Right lobe of liver (tissue), 6 donors: ENCODE data around the gene GATAD2B. TPM values are rescaled to one million over a fixed set of nuclear protein-coding genes. Genes with fewer than 3 reads are reported as not detected.

Source experiments
- ATAC-seq, 4 donors: fragments of 200-7000 bp; cut with Tn5 transposase; one replicate each; pipeline ENCODE4 v1.9.1; 2020; ENCODE audit warnings: mild to moderate bottlenecking in 4 of 4, moderate library complexity in 4 of 4
- DNase-seq, 3 donors: peaks; one replicate each; pipeline ENCODE4 v3.0.0-alpha.2; 2020
- H3K27ac ChIP-seq, 3 donors: fragments of 200-600 bp; one replicate each; pipeline ENCODE4 v1.8.0; 2022
- H3K27me3 ChIP-seq, 2 donors: fragments of 200-600 bp; one replicate each; pipeline ENCODE4 v1.8.0; 2022
- H3K36me3 ChIP-seq, 4 donors: fragments of 200-600 bp; sonication (generic) in 1 of 4; one replicate each; pipeline versions ENCODE4 v1.5.1 to v1.8.0; 2017 to 2022; ENCODE audit warnings: control low read depth in 1 of 4
- H3K4me1 ChIP-seq, 4 donors: fragments of 200-600 bp; sonication (generic) in 1 of 4; one replicate each; pipeline versions ENCODE4 v1.5.1 to v1.8.0; 2017 to 2022; ENCODE audit warnings: control low read depth in 1 of 4
- H3K4me3 ChIP-seq, 3 donors: fragments of 200-600 bp; one replicate each; pipeline ENCODE4 v1.8.0; 2022
- H3K9me3 ChIP-seq, 4 donors: fragments of 200-600 bp; sonication (generic) in 1 of 4; one replicate each; pipeline versions ENCODE4 v1.5.1 to v1.8.0; 2017 to 2022; ENCODE audit warnings: control low read depth in 1 of 4
- POLR2A ChIP-seq: fragments of 450-650 bp; IDR thresholded peaks from one replicate; pipeline ENCODE4 v1.6.1; 2017; ENCODE audit warnings: antibody characterized with exemption, mild to moderate bottlenecking
- WGBS: methylation state at CpG from one replicate; pipeline ENCODE4 v1.1.6; 2018; ENCODE audit warnings: low coverage, low lambda C conversion rate; ENCODE audit not compliant: insufficient coverage; ENCODE audit errors: missing lambda C conversion rate; 5-methylcytosine and 5-hydroxymethylcytosine counted together
- intact Hi-C, 2 donors: fragments of 100-400 bp; cut with DNase I; formaldehyde crosslinking; loops; one replicate each; pipeline versions ENCODE4 v1.11.2 to v1.14.1; 2022
- total RNA-seq, 6 experiments: library from RNA; depleted of rRNA in 2 of 6; stranded (reverse); fragments of >200 nt in 2 of 6; fragmentation: NEBNext Ultra II Directional in 3 of 6; extraction: Animal tissue kit (Norgen Biotek cat#: 25700) in 3 of 6; gene quantifications; one replicate each; pipeline versions ENCODE4 v1.1.0 to v1.2.4, GENCODE V29; 2016 to 2023
- TF ChIP-seq, protein P1 (sequence below), 4 donors: fragments of 200-600 bp in 3 of 4; fragments of 450-650 bp in 1 of 4; IDR thresholded peaks; one replicate each; pipeline versions ENCODE4 v1.5.1 to v1.8.0; 2016 to 2022; ENCODE audit warnings: antibody characterized with exemption in 4 of 4, mild to moderate bottlenecking in 2 of 4
- donor health status: DM: no; HTN: yes; CAD: no.
- donor health status: DM: no; HTN: no; CAD: no.
- donor health status: DM: no; HTN: no; CAD: no.
- donor health status: DM: no; HTN: yes; CAD: no.
- donor health status: DM: no; HTN: yes; CAD: no.

The GATAD2B gene
- total RNA-seq, 6 experiments from 2014 or later = 9.8 to 20.3 (median 16.8) TPM

DNA sequence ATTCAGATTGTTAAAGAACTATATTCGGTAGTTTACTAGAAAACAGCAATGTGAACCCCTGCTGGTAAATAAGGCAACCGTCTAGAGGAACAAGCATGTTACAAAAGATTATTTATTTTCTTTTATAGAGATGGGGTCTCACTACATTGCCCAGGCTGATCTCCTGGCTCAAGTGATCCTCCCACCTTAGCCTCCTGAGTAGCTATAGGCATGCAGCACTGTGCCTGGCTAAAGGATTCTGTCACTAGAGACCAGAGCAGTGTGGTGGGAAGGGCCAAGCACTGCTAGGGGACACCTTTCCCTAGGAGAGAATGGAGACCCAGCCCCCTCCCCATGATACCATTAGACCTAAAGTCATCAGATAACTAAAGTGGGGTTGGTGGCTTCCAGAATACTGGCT is 118.7 kb downstream of the GATAD2B start:
- Histone ChIP-seq H3K27me3 (no peaks in the 10 kb centered on the region), H3K4me1 (peaks cover 0 to 10% (median 6%) of the 10 kb centered on the region in 4 donors), H3K9me3 (no peaks in the 10 kb centered on the region), H3K4me3 (no peak overlapping the region), H3K36me3 (peaks cover 0 to 14% (median 3%) of the 10 kb centered on the region in 4 donors), H3K27ac (no peak overlapping the region)
- DNase-seq = no peak
- TF ChIP-seq, protein P1, sequence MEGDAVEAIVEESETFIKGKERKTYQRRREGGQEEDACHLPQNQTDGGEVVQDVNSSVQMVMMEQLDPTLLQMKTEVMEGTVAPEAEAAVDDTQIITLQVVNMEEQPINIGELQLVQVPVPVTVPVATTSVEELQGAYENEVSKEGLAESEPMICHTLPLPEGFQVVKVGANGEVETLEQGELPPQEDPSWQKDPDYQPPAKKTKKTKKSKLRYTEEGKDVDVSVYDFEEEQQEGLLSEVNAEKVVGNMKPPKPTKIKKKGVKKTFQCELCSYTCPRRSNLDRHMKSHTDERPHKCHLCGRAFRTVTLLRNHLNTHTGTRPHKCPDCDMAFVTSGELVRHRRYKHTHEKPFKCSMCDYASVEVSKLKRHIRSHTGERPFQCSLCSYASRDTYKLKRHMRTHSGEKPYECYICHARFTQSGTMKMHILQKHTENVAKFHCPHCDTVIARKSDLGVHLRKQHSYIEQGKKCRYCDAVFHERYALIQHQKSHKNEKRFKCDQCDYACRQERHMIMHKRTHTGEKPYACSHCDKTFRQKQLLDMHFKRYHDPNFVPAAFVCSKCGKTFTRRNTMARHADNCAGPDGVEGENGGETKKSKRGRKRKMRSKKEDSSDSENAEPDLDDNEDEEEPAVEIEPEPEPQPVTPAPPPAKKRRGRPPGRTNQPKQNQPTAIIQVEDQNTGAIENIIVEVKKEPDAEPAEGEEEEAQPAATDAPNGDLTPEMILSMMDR (IDR thresholded peaks at IDR 0.05) = no peak
- TF ChIP-seq POLR2A = no peak
- intact Hi-C loops = no loop called here
- 0% methylated on average over 1 of the region's 2 CpGs for WGBS
- ATAC-seq = no peak

DNA sequence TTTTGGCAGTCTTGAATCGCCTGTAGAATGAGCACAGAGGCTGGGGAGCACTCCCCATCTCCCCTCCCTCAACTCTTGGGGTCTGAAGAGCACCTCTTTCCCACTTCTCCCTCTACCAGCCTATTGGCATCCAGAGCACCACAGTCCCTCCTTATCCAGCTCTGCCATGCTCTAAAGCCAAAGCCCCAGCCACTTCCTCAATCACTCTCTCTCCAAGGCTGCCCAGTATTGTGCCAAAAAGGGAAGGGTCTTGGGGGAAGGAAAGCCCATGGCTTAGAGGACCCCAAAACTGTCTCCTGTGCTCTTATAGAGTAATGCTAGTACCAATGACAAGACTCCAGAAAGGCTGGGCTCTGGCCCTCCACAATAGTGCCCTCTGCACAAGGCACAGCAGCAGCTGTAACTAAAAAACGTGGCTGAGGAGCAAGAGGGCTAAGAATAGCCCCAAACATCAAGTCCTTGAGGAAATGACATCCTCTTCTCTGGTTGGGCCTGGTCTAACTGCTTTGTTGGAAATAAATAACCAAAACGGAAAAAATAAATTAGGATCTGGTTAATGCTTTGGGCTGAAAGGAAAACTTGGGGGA is 119.2 kb downstream of the GATAD2B start:
- H3K9me3 ChIP-seq = no peaks in the 10 kb centered on the region
- no peak overlapping the region for H3K4me3 ChIP-seq
- no peaks in the 10 kb centered on the region for H3K27me3 ChIP-seq
- H3K27ac ChIP-seq = no peak overlapping the region
- no peak for ATAC-seq
- TF ChIP-seq, protein P1 (IDR thresholded peaks at IDR 0.05) = no peak
- TF ChIP-seq POLR2A = no peak
- 73% methylated on average over 3 of the region's 3 CpGs for WGBS
- peaks cover 0 to 9% (median 2%) of the 10 kb centered on the region in 4 donors for H3K36me3 ChIP-seq
- intact Hi-C loops = no loop called here
- peaks cover 0 to 10% (median 6%) of the 10 kb centered on the region in 4 donors for H3K4me1 ChIP-seq
- DNase-seq = no peak

DNA sequence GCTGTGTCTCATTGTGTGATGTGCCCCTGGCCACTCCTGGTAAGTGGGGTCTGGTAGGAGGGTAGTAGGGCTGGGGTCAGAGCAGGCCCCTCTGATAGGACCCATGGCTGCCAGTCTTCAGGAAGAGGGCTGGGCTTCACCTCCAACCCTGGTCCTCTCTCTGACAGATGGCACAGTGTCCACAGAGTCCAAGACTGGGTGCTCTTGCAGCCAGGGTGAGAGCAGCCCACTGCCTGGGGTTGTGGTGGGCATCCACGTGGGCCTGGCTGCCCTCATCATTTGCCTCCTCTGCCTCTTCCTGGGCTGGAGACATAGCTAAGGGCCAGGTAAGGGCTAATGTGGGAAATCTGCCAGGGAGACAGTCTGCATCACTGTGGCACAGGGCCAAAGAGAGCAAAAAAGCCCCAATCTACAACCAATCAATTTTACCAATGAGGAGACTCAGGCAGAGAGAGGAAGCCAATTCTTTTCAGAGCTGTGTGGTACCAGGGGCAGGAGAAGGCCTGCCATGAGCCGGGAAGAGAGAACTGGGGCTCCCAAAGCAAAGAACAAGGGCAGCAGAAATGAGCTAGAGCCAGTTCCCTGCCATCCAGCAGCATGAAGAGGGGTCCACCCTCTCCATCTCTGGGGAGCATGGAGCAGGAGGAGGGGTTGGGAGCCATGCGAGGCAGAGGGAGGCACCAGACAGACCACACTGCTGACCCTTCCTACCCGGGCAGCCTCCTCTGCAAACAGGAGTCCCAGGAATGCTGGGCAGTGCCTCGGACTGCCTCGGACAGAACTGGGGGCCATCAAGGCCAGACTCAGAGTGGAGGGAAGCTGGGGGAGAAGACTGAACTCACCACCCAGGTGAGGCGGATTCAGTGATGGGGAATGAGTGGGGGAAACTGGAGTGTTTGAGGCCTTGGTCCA is 120.7 kb downstream of the GATAD2B start:
- Histone ChIP-seq H3K27me3 (no peaks in the 10 kb centered on the region), H3K9me3 (no peaks in the 10 kb centered on the region), H3K27ac (no peak overlapping the region), H3K36me3 (no peaks in the 10 kb centered on the region), H3K4me3 (no peak overlapping the region), H3K4me1 (peaks cover 0 to 10% (median 6%) of the 10 kb centered on the region in 4 donors)
- WGBS = 85% methylated on average over 4 of the region's 7 CpGs
- ATAC-seq (no peak), DNase-seq (peak in 1 of 3 donors; percentile 42)
- intact Hi-C loops = no loop called here
- TF ChIP-seq POLR2A = no peak

DNA sequence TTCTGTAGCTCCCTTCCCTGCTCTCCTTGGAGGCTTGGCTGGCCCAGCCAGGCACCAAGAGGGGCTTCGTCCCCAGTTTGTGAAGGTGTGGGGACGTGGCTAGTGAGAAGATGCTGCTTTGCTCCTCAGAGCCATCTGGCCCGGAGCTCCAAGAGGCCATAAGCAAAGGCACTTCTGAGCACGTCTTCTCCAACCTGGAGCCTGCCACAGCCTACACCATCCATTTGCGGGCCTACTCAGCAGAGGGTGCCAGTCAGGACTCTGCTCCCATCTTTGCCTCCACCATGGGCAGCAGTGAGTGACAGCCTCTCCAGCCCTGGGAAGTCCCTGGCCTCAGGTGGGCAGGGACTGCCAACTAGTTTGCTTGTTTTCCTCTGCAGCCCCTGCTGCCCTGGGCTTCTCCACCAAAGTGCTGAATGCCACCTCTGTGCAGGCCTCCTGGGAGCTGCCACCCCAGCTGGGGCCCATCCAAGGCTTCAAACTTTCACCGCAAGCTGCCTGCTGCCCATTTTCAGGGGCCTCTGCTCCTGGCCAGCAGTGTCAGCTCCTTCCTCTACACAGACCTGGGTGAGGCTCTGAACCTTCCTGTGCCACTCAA is 121.6 kb downstream of the GATAD2B start:
- no peaks in the 10 kb centered on the region for H3K27me3 ChIP-seq
- TF ChIP-seq, protein P1 (IDR thresholded peaks at IDR 0.05) = no peak
- no peak for TF ChIP-seq POLR2A
- intact Hi-C loops = no loop called here
- H3K36me3 ChIP-seq = no peaks in the 10 kb centered on the region
- H3K27ac ChIP-seq = no peak overlapping the region
- peaks cover 0 to 10% (median 6%) of the 10 kb centered on the region in 4 donors for H3K4me1 ChIP-seq
- peak in 1 of 3 donors; percentile 41 for DNase-seq
- peak in 1 of 4 donors; percentile 8 for ATAC-seq
- H3K4me3 ChIP-seq = no peak overlapping the region
- no peaks in the 10 kb centered on the region for H3K9me3 ChIP-seq
- WGBS = no CpG with 5 or more reads among the region's 6 CpGs
